Measurements from ENCODE around the gene ARL2. TPM values are rescaled to one million over a fixed set of nuclear protein-coding genes. Genes with fewer than 3 reads are reported as not detected.
"Not testable (repeated sequence)": the region's sequence is repeated elsewhere in the genome, so short reads cannot be mapped to it uniquely, and the experiment has no call there.

Gene ARL2
- total RNA-seq, 1 donor from 2014 or later, result 120 TPM

DNA sequence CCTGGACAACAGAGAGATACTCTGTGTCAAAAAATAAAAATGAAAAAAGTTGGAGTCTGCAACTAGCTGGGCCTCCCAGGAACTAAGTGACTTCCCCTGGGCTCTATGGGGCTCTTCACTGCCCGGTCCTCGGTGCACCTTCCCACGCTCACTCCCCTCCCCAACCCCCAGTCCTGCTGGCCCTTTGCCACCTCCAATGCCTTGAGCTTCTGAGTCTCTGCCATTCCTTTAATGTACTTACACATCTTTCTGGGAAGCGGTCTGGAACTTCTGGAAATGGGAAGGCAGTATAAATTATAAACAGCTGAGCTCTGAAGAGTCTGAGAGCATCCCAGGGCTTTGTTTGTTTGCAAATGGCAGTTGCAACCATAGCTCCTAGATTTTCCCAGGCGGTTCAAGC is 11.3 kb upstream of the ARL2 start:
- no peak for DNase-seq (ENCODE audit: low spot score)
- intact Hi-C loops (cut with DNase I), result no loop called here

DNA sequence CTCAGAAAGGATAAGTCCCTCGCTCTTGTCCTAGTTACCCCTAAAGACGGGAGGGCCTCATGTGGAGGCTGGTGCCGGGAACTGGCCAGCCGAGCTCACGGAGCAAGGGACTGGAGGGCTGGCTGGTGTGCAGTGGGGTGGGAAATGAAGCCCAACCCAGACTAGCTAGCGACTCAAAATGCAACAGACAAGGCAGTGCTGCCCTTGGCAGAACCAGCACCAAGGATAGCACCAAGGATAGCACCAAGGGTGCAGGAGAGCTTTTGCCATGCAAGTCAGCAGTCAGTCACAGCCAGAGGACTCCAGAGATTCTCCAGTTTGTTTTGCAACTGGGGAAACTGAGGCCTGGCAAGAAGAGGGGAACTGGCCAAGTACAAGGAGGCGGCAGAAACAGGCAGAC is 10.7 kb upstream of the ARL2 start:
- no peak for DNase-seq (ENCODE audit: low spot score)
- intact Hi-C loops (cut with DNase I), result no loop called here

DNA sequence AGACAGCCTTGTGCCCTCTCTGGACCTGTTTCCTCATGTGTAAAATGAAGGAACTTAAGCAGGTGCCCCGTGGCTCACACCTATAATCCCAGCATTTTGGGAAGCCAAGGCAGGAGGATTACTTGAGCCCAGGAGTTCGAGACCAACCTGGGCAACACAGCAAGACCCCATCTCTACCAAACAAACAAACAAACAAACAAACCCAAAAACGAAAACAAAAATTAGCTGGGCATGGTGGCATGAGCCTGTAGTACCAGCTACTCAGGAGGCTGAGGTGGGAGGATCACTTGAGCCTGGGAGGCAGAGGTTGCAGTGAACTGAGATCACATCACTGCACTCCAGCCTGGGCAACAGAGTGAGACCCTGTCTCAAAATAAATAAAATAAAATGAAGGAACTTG is 10.0 kb upstream of the ARL2 start:
- intact Hi-C loops (cut with DNase I), result not testable (repeated sequence)

DNA sequence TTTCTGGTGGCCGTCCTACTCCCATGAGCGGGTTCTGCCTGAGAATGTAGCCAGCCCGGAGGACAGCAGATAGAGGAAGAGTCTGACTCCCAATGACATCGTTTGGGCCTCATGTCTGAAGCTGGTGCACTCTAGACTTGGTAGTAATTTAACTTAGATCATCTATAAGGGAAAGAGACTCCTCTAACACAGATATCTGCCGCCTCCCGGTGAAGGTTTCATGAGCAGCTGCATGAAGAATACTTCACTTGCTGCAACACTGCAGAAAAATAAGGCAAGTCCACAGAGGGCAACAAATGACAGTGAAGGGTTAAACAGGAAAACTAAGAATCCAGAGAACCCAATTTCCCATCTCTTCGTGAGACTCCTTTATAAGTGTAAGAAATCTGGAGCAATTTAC is 5.9 kb upstream of the ARL2 start:
- intact Hi-C loops (cut with DNase I), result no loop called here
- DNase-seq (ENCODE audit: low spot score), result no peak

More for the DNA sequence above, 10.0 kb upstream of the ARL2 start:
- DNase-seq (ENCODE audit: low spot score), result not testable (repeated sequence)

DNA sequence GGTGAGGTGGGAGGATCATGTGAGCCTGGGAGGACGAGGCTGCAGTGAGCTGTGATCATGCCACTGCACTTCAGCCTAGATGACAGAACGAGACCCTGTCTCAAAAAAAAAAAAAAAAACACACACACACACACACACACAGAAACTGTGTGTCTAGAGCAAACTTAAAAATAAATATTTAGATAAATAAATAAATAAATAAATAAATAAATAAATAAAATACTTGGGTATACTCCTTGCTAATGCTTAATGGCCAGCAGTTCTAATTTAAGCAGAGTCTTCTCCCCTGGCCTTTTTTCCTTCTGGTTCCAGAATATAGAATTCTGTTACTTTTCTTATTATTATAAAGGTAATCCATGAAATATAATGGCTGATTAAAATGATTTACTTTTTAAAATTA is 5.1 kb upstream of the ARL2 start:
- DNase-seq (ENCODE audit: low spot score), result no peak
- intact Hi-C loops (cut with DNase I), result no loop called here

DNA sequence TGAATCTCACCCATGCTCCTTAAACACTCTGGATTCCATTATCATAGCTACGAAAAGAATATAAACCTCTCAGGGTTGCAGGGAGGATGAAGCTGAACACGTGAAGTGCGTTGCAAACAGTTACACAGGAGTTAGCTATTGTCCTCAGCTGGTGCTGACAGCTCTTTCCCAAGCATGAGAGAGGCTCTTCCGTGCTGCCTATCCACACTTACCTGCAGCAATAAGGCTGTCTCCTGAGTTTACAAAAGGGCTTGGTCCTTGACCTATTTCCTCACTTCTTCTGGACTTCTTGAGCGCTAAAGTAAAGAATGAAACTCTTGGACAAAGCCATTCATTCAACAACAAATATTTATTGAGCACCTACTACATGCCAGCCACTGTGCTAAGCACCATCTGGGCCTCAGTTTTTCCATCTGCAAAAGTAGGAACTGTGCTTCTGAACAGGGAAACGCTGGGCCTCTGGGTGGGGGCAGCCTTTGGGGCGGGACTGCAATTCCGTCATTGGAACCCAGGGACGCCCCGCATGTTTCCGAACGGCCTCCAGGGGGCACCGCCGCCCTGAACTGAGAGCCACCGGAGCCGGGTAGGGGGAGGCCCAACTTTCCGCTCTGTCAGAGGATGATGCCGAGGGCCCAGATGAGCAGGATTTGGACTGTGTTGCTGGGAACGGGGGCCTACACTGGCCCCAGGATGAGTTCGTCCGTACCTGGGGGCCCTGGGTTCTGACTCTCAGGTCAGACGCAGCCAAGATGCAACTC is 651 bp upstream of the ARL2 start:
- DNase-seq (ENCODE audit: low spot score), result peak; percentile 96
- intact Hi-C loops (cut with DNase I), result loop anchor here (5.0 kb wide), 3 partner anchors 86 to 166 kb away; partner anchors contain the start of gene ZNHIT2

DNA sequence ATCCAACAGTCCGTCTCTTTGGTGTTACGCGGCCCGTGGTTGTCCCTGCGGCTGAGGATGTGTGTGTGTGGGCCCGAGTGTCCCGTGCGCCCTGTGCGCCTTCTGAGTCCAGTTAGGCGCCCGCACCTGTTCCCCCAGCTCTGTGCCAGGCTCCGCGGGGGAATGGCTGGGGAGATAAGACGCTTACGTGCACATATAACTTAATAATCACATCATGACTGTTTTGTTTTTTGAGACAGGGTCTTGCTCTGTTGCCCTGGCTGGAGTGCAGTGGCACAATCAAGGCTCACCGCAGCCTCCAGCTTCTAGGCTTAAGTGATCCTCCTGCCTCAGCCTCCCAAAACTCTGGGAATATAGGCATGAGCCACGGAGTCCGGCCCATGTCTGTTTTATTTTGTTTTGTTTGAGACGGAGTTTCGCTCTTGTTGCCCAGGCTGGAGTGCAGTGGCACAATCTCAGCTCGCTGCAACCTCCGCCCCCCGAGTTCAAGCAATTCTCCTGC is 817 bp downstream of the ARL2 start:
- intact Hi-C loops (cut with DNase I), result loop anchor here (5.0 kb wide), 3 partner anchors 87 to 167 kb away; partner anchors contain the start of gene ZNHIT2

DNA sequence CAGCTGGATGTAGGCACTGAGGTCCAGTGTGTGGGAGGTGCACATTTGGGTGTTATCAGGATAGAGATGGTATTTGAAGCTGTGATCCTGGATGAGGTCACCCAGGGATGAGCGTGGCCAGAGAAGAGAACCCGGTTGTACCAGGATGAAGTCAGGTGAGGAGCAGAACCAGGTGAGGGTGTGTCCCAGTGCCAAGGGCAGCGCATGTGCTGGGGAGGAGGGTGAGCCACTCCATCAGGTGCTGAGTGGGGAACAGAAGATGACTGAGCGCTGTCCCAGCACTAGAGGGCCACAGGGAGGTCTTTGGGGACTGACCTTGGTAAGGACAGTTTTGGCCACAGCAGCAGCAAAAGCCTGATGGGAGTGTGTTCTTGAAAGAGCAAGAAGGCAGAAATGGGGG is 2.7 kb downstream of the ARL2 start:
- DNase-seq (ENCODE audit: low spot score), result no peak
- intact Hi-C loops (cut with DNase I), result no loop called here

More for the DNA sequence above, 817 bp downstream of the ARL2 start:
- DNase-seq (ENCODE audit: low spot score), result no peak

DNA sequence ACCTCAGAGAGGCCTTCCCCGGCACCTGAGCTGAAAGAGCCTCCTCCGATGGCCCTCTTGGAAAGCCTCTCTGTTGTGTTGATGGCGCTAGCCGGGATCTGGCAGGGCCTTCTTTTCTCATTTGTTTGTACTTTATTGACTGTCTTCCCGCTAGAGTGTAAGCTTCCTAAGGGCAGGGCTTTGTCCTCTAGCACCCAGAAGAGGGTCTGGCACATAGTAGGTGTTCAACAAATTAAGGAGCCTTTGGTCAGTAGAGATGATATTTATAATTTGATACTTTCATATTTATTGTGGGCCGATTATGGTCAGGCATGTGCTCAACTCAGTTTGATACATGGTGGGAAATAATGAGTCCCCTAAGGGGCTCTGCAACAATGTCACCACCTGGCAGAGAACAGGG is 4.0 kb downstream of the ARL2 start:
- no peak for DNase-seq (ENCODE audit: low spot score)
- intact Hi-C loops (cut with DNase I), result no loop called here

DNA sequence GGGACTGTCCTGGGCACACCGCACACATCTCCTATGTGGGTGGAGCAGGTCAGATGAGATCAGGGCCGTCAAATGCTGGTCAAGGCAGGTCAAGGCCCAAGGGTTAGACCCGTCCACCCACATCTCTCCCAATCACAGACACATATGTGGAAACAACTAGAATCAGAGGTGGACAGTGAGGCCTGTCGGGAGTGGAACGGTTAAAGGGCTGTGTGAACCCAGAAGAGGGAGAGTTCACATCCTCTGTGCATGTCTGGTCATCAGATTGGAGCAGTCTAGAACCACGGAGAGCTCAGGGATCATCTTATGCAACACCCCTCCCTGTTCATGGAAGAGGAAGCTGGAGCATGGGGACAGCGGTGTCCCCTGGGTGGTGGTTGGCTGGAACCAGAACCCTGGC is 5.9 kb downstream of the ARL2 start:
- intact Hi-C loops (cut with DNase I), result no loop called here
- DNase-seq (ENCODE audit: low spot score), result no peak

DNA sequence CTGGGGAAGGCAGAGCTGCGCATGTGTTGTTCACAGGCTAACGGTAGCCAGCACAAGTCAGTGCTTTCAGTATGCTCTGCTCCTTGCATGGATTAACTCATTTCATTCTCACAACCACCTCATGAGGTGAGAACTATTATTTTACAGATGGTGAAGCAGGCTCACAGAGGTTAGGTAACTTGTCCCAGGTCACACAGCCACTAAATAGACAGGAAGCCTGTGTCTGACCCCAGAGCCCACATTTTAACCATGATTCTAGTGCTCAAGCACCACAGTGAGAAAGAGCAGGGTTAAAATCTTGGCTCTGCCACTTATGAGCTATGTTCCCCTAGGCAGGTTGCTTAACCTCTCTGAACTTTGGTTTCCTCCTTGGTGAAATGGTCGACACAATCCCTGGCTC is 7.0 kb downstream of the ARL2 start:
- intact Hi-C loops (cut with DNase I), result no loop called here
- DNase-seq (ENCODE audit: low spot score), result no peak

DNA sequence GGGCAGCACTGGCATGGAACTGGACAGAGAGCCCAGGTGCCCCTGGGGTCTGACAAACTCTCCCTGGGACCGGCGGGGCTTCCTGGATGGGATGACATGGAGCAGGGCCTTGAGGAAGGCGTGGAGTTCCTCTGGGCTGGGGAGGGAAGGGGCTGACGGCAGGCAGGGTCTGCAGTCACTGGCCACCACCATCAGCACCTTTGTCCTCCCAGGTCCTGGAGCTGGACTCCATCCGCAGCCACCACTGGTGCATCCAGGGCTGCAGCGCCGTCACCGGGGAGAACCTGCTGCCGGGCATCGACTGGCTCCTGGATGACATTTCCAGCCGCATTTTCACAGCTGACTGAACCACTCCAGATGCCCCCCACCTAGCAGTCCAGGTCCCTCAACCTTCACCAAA is 7.5 kb downstream of the ARL2 start:
- DNase-seq (ENCODE audit: low spot score), result no peak
- intact Hi-C loops (cut with DNase I), result no loop called here

DNA sequence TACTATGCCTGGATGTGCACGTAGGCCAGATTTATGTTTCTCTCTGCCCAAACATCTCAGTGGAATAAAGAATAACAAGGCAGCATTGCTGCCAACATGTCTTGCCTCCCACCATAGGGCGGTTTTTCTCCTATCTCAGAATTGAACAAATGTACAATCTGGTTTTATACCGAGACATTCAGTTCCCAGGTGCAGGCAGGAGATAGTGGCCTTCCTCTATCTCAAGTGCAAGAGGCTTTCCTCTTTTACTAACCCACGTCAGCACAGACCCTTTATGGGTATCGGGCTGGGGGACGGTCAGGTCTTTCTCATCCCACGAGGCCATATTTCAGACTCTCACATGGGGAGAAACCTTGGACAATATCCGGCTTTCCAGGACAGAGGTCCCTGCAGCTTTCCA is 9.5 kb downstream of the ARL2 start:
- intact Hi-C loops (cut with DNase I); DNase-seq (ENCODE audit: low spot score): not testable (repeated sequence)

DNA sequence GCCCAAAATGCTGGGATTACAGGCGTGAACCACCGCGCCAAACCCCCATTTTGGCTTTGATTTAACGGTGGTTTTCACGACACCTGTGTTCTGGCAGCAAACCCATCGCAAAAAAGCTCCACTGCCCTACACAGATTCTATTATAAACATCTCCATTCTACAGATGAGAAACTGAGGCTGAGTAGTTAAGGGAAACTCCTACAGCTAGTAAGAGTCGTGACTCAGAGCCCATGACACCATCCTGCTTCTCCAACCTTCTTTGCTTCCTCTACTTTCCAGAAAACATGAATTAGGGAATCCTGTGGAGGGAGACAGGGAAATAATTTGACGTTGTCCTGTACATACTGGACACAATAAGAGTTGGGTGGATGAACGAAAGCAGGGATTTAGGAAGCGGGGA is 12.8 kb downstream of the ARL2 start:
- no peak for DNase-seq (ENCODE audit: low spot score)
- intact Hi-C loops (cut with DNase I), result loop anchor here (1.0 to 5.0 kb wide), 2 partner anchors 55 to 103 kb away; partner anchors contain the start of genes CDCA5, PPP2R5B and ZFPL1

DNA sequence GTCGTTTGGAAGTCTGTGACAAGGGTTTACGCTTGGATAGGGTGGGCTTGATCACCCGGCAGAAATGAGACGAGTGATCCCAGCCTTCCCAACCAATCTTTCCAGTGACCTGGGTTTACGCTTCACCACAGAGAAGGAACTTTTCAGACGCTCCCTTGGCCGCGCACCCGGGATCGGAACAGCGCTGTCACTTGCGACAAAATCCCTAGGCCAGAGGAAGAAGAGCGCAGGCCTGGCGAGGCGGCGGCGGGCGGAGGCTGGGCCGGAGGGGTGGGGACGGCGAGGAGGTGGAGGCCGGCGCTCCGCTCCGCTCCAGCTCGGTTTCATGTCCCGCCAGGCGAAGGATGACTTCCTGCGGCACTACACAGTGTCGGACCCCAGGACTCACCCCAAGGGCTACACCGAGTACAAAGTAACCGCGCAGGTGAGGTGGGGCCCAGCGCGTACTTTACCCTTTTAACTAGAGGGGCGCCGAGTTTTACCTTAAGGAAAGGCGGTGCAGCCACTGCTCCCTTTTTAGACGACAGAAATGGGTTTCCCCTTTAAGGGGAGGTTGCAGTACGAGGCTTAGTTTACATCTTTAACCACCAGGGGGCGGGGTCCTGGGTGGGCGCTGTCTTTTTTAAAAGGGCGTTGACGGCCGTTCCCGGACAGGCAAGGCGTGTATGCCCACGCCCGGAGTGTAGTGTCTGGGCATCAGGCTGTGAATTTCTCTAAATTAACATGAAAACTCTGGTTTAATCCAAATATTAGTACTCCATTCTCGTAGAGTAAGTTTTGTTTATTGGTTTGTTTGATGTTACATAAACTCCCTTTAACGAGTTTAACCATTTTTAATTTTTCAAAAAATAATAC is 13.5 kb downstream of the ARL2 start, which contains the start of gene SNX15:
TSS of gene SNX15 (plus strand) at position 227 of the 855 bp plus-strand sequence. CDS start at position 326, 99 bp downstream.
- DNase-seq (ENCODE audit: low spot score), result peak; percentile 96
- intact Hi-C loops (cut with DNase I), result loop anchor here (1.0 to 5.0 kb wide), 2 partner anchors 55 to 103 kb away; partner anchors contain the start of genes CDCA5, PPP2R5B and ZFPL1

DNA sequence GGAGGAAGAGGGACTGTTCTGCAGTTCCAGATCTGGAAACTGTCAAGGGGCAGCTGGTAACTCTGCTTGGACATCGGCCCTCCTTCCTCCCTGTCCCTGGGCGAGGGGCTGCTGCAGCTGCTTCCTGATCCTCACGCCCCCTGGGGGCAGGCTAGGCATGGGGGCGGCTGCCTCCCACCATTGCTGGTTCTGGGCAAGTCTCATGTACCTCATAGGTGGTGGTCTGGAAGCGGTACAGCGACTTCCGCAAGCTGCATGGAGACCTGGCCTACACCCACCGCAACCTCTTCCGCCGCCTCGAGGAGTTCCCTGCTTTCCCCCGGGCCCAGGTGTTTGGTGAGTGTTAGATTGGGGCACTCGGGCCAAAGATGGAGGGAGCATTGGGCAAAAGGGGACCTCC is 18.3 kb downstream of the ARL2 start:
- intact Hi-C loops (cut with DNase I), result no loop called here
- DNase-seq (ENCODE audit: low spot score), result no peak

DNA sequence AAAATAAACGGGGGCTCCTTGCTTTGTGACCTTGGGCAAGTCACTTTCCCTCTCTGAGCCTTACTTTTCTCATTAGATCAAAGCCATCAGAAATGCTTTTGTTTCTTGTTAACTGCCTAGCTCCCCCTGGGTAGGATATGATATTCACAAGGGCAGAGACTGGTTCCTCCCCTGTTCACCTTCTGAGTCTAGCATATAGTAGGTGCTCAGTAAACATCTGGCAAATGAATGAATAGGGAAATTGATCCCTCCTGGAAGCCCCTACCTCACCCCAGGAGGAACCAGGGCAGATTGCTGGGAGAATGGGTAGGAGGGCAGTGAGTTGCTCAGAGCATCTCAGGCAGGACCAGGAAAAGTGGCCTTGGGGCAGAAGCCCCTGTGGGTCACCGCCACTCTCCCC is 20.5 kb downstream of the ARL2 start:
- intact Hi-C loops (cut with DNase I), result no loop called here
- DNase-seq (ENCODE audit: low spot score), result no peak

DNA sequence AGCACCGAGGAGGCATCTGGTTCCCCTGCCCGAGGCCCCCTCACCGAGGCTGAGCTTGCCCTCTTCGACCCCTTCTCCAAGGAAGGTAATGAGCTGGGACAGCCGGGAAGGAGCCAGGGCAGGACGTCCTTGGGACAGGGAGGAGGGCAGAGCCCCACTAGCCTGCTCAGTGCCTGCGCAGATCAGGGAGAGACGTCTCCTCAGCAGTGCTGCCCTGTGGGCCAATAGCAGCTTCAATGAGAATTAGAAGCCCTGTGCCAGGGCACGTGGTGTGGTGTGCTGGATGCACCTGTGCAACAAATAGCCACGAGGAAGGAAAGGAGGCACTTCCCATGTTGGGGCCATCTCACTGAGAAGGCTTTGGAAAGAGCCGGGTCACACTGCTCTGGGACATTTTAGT is 21.6 kb downstream of the ARL2 start:
- no peak for DNase-seq (ENCODE audit: low spot score)
- intact Hi-C loops (cut with DNase I), result no loop called here

DNA sequence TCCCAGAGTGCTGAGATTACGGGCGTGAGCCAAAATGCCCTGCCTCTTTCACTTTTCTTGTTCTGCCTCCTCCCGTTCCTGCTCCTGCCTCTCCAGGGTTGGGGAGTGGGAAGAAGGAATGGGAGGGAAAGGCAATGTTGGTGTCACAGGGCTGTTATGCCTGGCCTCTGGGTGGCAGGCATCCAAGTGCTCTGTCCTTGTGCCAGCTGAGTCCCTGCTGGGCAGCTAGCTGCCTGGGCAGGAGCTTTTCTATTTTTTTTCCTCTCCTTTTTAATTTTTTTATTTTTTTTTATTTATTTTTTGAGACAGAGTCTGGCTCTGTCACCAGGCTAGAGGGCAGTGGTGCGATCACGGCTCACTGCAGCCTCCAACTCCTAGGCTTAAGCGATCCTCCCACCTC is 23.0 kb downstream of the ARL2 start:
- intact Hi-C loops (cut with DNase I), result no loop called here
- no peak for DNase-seq (ENCODE audit: low spot score)

DNA sequence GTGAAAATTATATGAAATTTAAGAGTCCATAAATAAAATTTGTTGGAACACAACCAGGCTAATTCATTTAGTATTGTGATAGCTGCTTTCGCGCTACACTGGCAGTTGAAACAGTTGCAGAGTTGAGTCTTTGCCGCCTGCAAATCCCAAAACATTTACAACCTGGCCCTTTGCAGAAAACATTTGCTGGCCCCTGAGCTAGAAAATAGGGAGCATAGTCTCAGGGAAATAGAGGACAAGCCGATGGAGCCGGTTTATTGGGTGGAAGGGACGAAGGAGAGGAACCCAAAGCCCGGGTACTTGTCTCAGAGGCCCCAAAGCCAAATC is 26.5 kb downstream of the ARL2 start:
- DNase-seq (ENCODE audit: low spot score), result no peak
- intact Hi-C loops (cut with DNase I), result loop anchor here (5.0 kb wide), 1 partner anchor 77 kb away; the partner anchor contains the start of gene ZNHIT2
